Measurements from ENCODE around the gene NPAS2. TPM values are rescaled to one million over a fixed set of nuclear protein-coding genes. Genes with fewer than 3 reads are reported as not detected.

Gene NPAS2
- total RNA-seq, 2 donors from 2014 or later = 4.6 to 5.9 TPM

GRCh38 chr2:100803334-100803733 is 16.6 kb upstream of the NPAS2 start:
- H3K9me3 ChIP-seq (ENCODE audit: control insufficient read depth, low read length, poor library complexity, severe bottlenecking) = no peaks in the 10 kb centered on the region
- Mint-ChIP-seq H3K27me3 (peaks cover 11% of the 10 kb centered on the region), H3K4me3 (no peak overlapping the region), H3K27ac (no peak overlapping the region), H3K4me1 (no peaks in the 10 kb centered on the region), H3K36me3 (ENCODE audit: low read depth) (no peaks in the 10 kb centered on the region)
- ATAC-seq = no peak
- DNase-seq = no peak

- Mint-ChIP-seq H3K27ac (no peak overlapping the region), H3K27me3 (peaks cover 11% of the 10 kb centered on the region), H3K4me3 (no peak overlapping the region), H3K36me3 (ENCODE audit: low read depth) (no peaks in the 10 kb centered on the region), H3K4me1 (no peaks in the 10 kb centered on the region)
- DNase-seq (no peak), ATAC-seq (no peak)
- H3K9me3 ChIP-seq (ENCODE audit: control insufficient read depth, low read length, poor library complexity, severe bottlenecking) = no peaks in the 10 kb centered on the region
Measured at GRCh38 chr2:100806550-100806949, 13.4 kb upstream of the NPAS2 start.

GRCh38 chr2:100807707-100808106 is 12.2 kb upstream of the NPAS2 start:
- Mint-ChIP-seq H3K4me1 (peaks cover 7% of the 10 kb centered on the region), H3K27ac (no peak overlapping the region), H3K27me3 (peaks cover 11% of the 10 kb centered on the region), H3K36me3 (ENCODE audit: low read depth) (no peaks in the 10 kb centered on the region), H3K4me3 (no peak overlapping the region)
- no peaks in the 10 kb centered on the region for H3K9me3 ChIP-seq (ENCODE audit: control insufficient read depth, low read length, poor library complexity, severe bottlenecking)
- ATAC-seq (no peak), DNase-seq (no peak)

- ATAC-seq (no peak), DNase-seq (no peak)
- Mint-ChIP-seq H3K27me3 (peaks cover 11% of the 10 kb centered on the region), H3K4me3 (no peak overlapping the region), H3K27ac (no peak overlapping the region), H3K4me1 (peaks cover 9% of the 10 kb centered on the region), H3K36me3 (ENCODE audit: low read depth) (no peaks in the 10 kb centered on the region)
- no peaks in the 10 kb centered on the region for H3K9me3 ChIP-seq (ENCODE audit: control insufficient read depth, low read length, poor library complexity, severe bottlenecking)
Measured at GRCh38 chr2:100808582-100808981, 11.4 kb upstream of the NPAS2 start.

- Mint-ChIP-seq H3K4me3 (no peak overlapping the region), H3K36me3 (ENCODE audit: low read depth) (no peaks in the 10 kb centered on the region), H3K27ac (no peak overlapping the region), H3K27me3 (peaks cover 6% of the 10 kb centered on the region), H3K4me1 (peaks cover 15% of the 10 kb centered on the region)
- H3K9me3 ChIP-seq (ENCODE audit: control insufficient read depth, low read length, poor library complexity, severe bottlenecking) = no peaks in the 10 kb centered on the region
- ATAC-seq (no peak), DNase-seq (no peak)
Measured at GRCh38 chr2:100809506-100809905, 10.4 kb upstream of the NPAS2 start.

- Mint-ChIP-seq H3K27ac (no peak overlapping the region), H3K36me3 (ENCODE audit: low read depth) (no peaks in the 10 kb centered on the region), H3K4me3 (no peak overlapping the region), H3K27me3 (peaks cover 6% of the 10 kb centered on the region), H3K4me1 (peaks cover 17% of the 10 kb centered on the region)
- ATAC-seq (no peak), DNase-seq (no peak)
- no peaks in the 10 kb centered on the region for H3K9me3 ChIP-seq (ENCODE audit: control insufficient read depth, low read length, poor library complexity, severe bottlenecking)
Measured at GRCh38 chr2:100810603-100811145, 9.3 kb upstream of the NPAS2 start.

GRCh38 chr2:100812116-100812515 is 7.8 kb upstream of the NPAS2 start:
- H3K4me1 Mint-ChIP-seq = peaks cover 17% of the 10 kb centered on the region
- no peak overlapping the region for H3K27ac Mint-ChIP-seq
- no peaks in the 10 kb centered on the region for H3K9me3 ChIP-seq (ENCODE audit: control insufficient read depth, low read length, poor library complexity, severe bottlenecking)
- ATAC-seq (no peak), DNase-seq (no peak)
- H3K36me3 Mint-ChIP-seq (ENCODE audit: low read depth) = no peaks in the 10 kb centered on the region
- peaks cover 3% of the 10 kb centered on the region for H3K27me3 Mint-ChIP-seq
- H3K4me3 Mint-ChIP-seq = no peak overlapping the region

- Mint-ChIP-seq H3K36me3 (ENCODE audit: low read depth) (no peaks in the 10 kb centered on the region), H3K27me3 (peaks cover 3% of the 10 kb centered on the region), H3K27ac (no peak overlapping the region), H3K4me3 (peak overlapping the region; percentile 5), H3K4me1 (peaks cover 18% of the 10 kb centered on the region)
- ATAC-seq (no peak), DNase-seq (no peak)
- no peaks in the 10 kb centered on the region for H3K9me3 ChIP-seq (ENCODE audit: control insufficient read depth, low read length, poor library complexity, severe bottlenecking)
Measured at GRCh38 chr2:100812573-100812972, 7.4 kb upstream of the NPAS2 start.

- Mint-ChIP-seq H3K4me1 (peaks cover 26% of the 10 kb centered on the region), H3K27me3 (peaks cover 10% of the 10 kb centered on the region), H3K4me3 (peak overlapping the region; percentile 7), H3K36me3 (ENCODE audit: low read depth) (no peaks in the 10 kb centered on the region), H3K27ac (no peak overlapping the region)
- ATAC-seq = peak; percentile 46
- H3K9me3 ChIP-seq (ENCODE audit: control insufficient read depth, low read length, poor library complexity, severe bottlenecking) = no peaks in the 10 kb centered on the region
- DNase-seq = no peak
Measured at GRCh38 chr2:100813527-100813926, 6.4 kb upstream of the NPAS2 start.

GRCh38 chr2:100814043-100814442 is 5.9 kb upstream of the NPAS2 start:
- peaks cover 10% of the 10 kb centered on the region for H3K27me3 Mint-ChIP-seq
- H3K27ac Mint-ChIP-seq = no peak overlapping the region
- peaks cover 28% of the 10 kb centered on the region for H3K4me1 Mint-ChIP-seq

GRCh38 chr2:100814453-100814852 is 5.5 kb upstream of the NPAS2 start:
- peaks cover 30% of the 10 kb centered on the region for H3K4me1 Mint-ChIP-seq
- no peak overlapping the region for H3K27ac Mint-ChIP-seq
- H3K36me3 Mint-ChIP-seq (ENCODE audit: low read depth) = no peaks in the 10 kb centered on the region
- ATAC-seq = no peak
- peaks cover 10% of the 10 kb centered on the region for H3K27me3 Mint-ChIP-seq
- DNase-seq = no peak
- no peaks in the 10 kb centered on the region for H3K9me3 ChIP-seq (ENCODE audit: control insufficient read depth, low read length, poor library complexity, severe bottlenecking)
- H3K4me3 Mint-ChIP-seq = no peak overlapping the region

More at GRCh38 chr2:100814043-100814442, 5.9 kb upstream of the NPAS2 start:
- DNase-seq = no peak
- ATAC-seq = no peak
- Mint-ChIP-seq H3K36me3 (ENCODE audit: low read depth) (no peaks in the 10 kb centered on the region), H3K4me3 (no peak overlapping the region)
- no peaks in the 10 kb centered on the region for H3K9me3 ChIP-seq (ENCODE audit: control insufficient read depth, low read length, poor library complexity, severe bottlenecking)

- peak overlapping the region; percentile 91 for H3K4me3 Mint-ChIP-seq
- no peaks in the 10 kb centered on the region for H3K36me3 Mint-ChIP-seq (ENCODE audit: low read depth)
- ATAC-seq (no peak), DNase-seq (no peak)
- no peaks in the 10 kb centered on the region for H3K9me3 ChIP-seq (ENCODE audit: control insufficient read depth, low read length, poor library complexity, severe bottlenecking)
- peak overlapping the region; percentile 11 for H3K27ac Mint-ChIP-seq
- H3K4me1 Mint-ChIP-seq = peaks cover 26% of the 10 kb centered on the region
- H3K27me3 Mint-ChIP-seq = peaks cover 21% of the 10 kb centered on the region
Measured at GRCh38 chr2:100817388-100817985, 2.5 kb upstream of the NPAS2 start.

GRCh38 chr2:100818003-100818605 is 1.8 kb upstream of the NPAS2 start:
- peak in 1 of 3 donors; percentile 8 for DNase-seq
- H3K4me1 Mint-ChIP-seq = peaks cover 24% of the 10 kb centered on the region
- H3K27me3 Mint-ChIP-seq = peaks cover 27% of the 10 kb centered on the region
- no peaks in the 10 kb centered on the region for H3K36me3 Mint-ChIP-seq (ENCODE audit: low read depth)
- peak overlapping the region; percentile 11 for H3K27ac Mint-ChIP-seq
- peak overlapping the region; percentile 91 for H3K4me3 Mint-ChIP-seq
- peak; percentile 56 for ATAC-seq
- H3K9me3 ChIP-seq (ENCODE audit: control insufficient read depth, low read length, poor library complexity, severe bottlenecking) = no peaks in the 10 kb centered on the region

All from T-helper 17 cell (primary cell).